ENCODE measurements around the gene SNRNP70.

DNA sequence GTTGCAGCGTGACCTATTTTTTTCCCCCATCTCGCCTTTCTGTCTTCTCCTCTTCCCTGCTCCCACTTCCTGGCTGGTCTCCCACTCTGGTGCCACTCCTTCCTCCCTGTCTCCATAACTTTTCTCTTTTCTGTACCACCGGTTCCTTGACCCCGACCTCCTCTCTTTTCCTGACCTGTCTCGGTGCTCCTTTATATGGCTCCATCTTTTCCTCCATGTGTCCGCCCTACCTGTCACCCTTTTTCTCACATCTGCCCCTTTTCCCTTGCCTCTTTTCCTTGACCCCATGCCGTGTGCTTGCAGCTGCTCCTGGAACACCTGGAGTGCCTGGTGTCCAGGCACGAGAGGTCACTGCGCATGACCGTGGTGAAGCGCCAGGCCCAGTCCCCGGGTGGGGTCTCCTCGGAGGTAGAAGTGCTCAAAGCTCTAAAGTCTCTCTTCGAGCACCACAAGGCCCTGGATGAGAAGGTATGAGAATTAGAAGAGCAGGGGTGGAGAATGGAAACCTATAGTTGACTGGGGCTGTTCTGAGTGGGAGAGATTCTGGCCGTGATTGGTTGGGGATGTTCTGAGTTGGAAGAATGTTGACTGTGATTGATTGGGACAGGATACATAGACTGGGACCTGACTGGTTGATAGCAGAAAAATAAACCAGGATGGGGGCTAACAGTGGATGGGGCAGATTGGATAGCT is 43.4 kb downstream of the SNRNP70 start:
- TF ChIP-seq, protein P1, sequence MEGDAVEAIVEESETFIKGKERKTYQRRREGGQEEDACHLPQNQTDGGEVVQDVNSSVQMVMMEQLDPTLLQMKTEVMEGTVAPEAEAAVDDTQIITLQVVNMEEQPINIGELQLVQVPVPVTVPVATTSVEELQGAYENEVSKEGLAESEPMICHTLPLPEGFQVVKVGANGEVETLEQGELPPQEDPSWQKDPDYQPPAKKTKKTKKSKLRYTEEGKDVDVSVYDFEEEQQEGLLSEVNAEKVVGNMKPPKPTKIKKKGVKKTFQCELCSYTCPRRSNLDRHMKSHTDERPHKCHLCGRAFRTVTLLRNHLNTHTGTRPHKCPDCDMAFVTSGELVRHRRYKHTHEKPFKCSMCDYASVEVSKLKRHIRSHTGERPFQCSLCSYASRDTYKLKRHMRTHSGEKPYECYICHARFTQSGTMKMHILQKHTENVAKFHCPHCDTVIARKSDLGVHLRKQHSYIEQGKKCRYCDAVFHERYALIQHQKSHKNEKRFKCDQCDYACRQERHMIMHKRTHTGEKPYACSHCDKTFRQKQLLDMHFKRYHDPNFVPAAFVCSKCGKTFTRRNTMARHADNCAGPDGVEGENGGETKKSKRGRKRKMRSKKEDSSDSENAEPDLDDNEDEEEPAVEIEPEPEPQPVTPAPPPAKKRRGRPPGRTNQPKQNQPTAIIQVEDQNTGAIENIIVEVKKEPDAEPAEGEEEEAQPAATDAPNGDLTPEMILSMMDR (conservative IDR thresholded peaks at IDR 0.05 in 1 of 2, IDR thresholded peaks at IDR 0.05 in 1 of 2; ENCODE audit: low read depth in 1 of 2, low read length in 2 of 2): no peak
- no peak for TF ChIP-seq EZH2 (IDR thresholded peaks at IDR 0.05; ENCODE audit: low read length, missing control alignments)
